GM19043 (cell line): ENCODE results near the gene PTPRN2.
"Not testable (repeated sequence)": the region's sequence is repeated elsewhere in the genome, so short reads cannot be mapped to it uniquely, and the experiment has no call there.

Experiments
- ATAC-seq: cut with Tn5 transposase; IDR thresholded peaks from one replicate; pipeline ENCODE4 v1.9.1; 2021; ENCODE audit warnings: low read depth; ENCODE audit not compliant: unreplicated experiment

Gene PTPRN2

DNA sequence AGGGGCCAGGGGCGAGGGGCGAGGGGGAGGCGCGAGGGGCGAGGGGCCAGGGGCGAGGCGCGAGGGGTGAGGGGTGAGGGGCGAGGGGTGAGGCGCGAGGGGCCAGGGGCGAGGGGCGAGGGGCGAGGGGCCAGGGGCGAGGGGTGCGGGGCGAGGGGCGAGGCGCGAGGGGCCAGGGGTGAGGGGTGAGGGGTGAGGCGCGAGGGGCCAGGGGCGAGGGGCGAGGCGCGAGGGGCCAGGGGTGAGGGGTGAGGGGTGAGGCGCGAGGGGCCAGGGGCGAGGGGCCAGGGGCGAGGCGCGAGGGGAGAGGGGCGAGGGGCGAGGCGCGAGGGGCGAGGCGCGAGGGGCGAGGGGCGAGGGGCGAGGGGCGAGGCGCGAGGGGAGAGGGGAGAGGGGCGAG, 192.3 kb downstream of the PTPRN2 start:
- ATAC-seq, result no peak

DNA sequence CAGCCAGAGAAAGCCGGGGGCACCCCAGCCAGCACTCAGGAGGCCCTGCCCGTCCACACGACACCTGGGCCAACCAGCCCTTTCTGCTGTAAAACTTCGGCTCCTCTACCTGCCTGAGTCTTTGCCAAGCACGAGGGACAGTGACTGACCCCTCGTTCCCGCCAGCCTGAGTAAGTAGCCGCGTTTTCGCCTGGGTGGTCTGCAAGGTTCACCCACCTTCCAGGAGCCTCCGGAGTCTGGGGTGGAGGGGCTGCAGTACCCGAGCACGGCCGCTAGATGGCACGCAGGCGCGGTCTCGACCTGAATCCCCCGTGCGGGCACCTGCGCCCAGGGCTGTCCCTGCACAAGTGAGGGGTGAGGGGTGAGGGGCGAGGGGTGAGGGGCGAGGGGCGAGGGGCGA, 192.7 kb downstream of the PTPRN2 start:
- no peak for ATAC-seq

DNA sequence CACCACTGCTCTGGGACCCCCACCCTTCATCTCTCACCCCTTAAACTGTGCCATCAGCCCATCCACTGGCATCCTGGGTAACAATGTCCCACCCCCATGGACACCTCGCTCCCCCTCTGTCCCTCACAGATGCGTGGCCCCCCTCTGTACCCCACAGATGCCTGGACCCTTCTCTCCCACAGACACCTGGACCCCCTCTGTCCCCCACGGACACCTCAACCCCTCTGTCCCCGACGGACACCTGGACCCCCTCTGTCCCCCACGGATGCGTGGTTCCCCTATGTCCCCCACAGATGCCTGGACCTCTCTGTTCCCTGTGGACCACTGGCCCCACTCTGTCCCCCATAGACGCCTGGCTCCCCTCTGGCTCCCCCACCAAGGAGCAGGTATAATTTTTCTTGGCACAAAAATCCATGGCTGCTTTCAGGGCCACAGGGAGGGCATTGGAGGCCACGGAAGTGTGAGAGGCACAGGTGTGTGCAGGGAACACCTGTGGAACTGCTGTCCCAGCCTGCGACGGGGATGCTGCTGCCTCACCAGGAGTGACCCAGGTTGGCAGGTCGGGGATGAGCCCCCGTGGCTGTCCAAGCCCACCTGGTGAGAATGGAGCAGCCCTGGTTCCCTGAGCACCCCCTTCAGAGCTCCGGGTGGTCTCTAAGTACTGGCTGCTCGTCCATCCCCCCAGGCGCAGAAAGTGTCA, 193.5 kb downstream of the PTPRN2 start:
- ATAC-seq, result no peak

DNA sequence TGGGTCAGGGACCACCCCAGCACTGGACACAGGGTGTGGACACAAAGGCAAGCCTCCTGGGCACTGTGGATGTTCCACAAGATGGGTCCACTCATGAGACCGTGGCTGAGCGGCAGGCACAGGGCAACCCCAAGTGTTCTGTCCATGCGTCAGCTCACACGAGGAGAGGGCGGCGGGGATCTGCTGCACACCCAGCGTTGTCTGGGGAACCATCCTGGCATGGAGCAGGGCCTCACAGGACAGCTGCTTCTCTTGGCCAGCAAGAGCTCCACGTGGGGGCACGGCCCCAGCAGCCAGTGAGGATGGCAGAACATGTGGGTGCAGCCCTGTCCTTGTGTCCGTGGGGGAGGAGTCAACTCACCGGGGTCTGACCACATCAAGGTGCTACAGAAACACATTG, 195.4 kb downstream of the PTPRN2 start:
- ATAC-seq, result no peak

DNA sequence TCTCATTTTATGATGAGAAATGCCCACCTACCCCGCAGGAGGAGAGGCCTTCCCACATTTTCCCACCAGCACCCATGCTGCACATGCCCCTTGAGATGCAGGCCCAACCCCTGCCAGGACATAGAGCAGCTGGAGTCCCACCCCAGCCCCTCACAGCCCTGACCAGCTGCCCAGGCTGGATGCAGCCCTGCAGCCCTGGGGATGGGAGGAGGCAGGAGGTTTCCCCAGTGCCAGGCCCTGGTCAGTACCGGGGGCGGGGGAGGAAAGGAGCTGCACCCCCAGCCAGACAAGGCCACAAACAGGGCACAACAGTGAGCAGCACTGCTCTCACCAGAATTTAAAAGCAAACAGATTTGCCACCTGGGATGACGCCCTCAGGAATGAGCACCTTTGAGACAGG, 196.1 kb downstream of the PTPRN2 start:
- ATAC-seq, result no peak

DNA sequence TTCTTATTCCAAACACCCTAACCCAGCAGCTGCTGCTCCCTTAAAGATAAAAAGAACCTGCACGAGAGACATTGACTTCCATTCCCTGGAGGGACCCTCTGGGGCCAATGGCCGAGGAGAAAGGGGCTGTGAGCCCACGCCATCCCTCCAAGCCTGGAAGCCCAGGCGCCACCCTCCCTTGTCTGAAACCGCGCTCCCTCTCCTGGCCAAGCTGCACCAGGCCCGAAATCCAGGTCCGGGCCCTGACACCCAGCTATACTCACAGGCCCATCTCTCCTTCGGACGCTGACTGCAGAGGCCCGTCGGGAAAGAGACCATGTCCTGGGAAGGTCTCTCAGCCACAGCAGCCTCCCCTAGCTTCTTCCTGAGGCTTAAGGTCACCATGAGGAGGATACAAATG, 196.5 kb downstream of the PTPRN2 start:
- no peak for ATAC-seq

DNA sequence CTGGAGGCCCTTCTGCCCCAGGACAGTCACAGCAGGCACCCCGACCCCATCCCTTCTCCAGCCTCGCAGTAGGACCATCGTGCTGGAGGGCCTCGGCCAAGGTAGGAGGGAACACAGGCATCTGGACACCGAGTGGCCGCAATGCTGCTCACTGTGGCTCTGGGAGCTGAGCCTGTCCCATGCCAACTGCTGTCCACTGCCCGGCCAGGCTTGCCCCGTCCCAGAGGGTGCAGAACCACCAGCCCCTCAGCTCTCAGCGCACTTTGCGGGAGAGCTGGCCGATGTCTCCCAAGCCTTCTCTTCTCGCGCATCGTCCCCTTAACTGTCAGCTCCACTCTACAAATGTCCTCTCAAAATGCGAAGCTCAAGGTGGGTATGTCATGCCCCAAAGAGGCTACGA, 197.2 kb downstream of the PTPRN2 start:
- ATAC-seq, result no peak

DNA sequence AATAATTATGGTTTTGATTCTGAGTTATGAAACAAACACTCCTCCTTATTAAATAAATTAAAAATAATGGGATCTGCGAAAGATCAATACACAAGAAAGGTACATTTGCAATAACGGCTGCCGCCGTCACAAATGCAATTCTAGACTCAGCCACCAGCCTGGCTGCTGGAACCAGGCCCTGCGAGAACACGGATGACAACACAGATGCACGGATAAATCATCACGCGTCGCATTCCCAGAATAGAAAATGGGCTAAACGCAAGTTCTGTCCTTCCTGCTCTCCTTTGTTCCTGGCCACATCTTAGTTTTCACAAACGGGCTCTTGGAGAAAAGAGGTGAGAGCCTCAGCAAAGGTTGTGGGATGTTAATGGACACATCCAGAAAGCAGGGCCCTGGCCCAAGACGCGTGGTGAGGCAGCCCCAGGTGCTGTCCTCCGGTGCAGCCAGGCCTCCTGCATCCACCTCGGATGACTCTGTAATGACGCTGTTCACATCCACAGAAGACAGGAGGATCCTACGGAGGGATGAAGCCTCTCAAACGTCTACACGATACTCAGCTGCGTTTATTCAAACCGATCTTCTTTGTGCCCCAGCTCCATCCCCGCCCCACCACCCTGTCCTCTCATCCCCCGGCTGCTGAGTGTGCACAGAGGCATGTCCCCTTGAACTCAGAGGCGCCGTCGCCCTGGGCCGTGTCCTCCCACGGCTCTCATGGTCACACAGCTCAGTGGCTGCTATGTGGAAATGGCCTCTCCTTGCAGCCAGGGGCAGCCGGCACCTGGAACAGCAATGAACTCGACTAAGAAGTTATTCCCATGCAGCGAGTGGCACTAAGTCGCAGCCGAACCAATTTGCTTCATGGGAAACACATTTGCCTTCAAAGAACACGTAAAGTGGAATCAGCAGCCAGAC, 197.9 kb downstream of the PTPRN2 start:
- no peak for ATAC-seq

DNA sequence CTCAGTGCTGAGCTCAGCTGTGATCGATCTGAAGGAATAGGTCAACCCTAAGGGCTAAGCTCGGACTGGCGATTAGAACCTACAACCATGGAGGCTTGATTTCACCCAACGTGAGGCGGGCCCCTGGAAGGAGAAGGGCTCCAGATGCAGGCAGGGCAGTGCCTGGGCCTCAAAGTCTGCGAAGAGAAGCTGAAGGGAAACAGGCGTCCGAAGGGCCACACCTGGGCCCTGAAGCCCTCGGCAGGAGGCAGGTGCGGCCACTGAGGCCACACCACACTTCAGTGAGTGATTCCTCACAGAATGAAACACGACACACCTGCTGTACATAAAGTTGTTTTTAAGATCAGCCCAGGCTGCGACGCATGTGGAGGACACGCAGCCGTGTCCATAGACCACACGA, 198.7 kb downstream of the PTPRN2 start:
- no peak for ATAC-seq

DNA sequence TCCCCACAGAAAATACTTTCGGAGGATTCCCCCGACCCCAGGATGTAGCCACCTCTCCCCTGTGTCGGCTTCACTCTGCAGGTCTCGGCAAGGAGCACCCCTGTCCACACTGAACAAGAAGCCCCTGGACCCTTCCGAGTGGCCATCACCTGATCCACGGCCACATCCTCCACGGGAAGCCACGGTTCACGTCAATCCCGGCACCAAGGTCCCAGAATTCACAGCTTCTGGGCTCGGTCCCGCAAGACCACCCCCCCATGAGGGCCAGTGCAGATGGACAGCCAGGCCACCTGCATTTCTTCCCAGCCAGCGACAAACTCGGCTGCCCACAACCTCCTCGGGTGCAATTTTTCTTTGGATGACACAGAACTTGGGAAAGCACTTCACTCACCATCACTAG, 199.6 kb downstream of the PTPRN2 start:
- no peak for ATAC-seq

DNA sequence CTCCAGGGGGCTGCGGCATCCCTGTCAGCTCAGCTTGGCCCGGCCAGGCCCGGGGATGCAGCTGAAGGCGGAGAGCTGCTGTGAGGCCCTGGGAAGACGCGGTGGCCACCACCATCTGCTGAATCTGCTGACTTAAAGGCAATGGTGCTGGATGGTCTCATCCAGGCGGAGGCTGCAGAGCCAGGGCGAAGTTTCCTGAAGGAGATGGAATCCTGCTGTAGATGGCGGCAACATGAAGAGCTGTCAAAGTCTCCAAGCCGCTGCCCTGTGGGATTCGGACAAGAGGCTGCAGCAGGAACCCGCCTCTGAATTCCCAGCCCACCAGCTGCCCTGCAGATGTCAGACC, 200.1 kb downstream of the PTPRN2 start:
- ATAC-seq, result no peak

DNA sequence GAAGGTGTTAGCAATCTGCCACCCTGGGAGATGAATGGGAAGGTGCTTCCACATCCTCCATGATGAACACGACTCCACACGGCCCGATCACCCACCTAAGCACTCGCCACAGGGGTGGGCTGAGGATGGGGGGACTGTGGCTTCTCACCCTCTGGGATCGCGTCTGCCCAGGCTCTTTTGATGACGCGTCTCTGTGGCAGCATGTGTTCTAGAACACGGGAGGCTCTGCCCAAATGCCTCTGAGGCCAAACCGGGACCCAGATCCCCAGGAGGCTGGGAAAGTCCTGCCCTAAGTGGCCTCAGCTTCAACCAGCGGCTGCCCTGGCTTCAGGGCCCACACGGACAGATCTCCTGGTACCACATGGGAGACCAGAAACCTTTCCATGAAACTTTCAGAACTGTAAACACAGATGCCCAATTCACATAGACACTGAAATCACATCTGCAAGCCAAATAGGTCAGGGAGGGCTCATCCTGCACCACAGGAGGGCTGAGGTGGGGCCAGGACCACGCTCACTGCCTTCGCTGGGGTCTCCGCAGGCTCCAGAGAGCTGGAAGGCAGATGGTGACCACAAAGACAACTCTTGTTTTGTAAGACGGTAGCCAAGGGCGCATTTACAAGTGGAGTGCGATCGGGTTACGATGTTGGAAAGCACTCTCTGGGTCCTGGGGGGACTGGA, 200.6 kb downstream of the PTPRN2 start:
- no peak for ATAC-seq

DNA sequence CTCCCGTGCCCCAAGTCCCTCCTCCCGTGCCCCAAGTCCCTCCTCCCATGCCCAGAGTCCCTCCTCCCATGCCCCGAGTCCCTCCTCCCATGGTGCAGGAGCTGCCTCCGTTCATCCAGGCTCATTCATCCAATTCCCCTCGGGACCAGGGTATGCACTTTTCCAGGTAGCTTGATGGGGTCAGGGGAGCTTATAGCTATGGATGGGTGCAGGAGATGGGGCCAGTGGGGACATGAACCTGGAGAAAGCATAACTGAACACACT, 201.3 kb downstream of the PTPRN2 start:
- no peak for ATAC-seq

DNA sequence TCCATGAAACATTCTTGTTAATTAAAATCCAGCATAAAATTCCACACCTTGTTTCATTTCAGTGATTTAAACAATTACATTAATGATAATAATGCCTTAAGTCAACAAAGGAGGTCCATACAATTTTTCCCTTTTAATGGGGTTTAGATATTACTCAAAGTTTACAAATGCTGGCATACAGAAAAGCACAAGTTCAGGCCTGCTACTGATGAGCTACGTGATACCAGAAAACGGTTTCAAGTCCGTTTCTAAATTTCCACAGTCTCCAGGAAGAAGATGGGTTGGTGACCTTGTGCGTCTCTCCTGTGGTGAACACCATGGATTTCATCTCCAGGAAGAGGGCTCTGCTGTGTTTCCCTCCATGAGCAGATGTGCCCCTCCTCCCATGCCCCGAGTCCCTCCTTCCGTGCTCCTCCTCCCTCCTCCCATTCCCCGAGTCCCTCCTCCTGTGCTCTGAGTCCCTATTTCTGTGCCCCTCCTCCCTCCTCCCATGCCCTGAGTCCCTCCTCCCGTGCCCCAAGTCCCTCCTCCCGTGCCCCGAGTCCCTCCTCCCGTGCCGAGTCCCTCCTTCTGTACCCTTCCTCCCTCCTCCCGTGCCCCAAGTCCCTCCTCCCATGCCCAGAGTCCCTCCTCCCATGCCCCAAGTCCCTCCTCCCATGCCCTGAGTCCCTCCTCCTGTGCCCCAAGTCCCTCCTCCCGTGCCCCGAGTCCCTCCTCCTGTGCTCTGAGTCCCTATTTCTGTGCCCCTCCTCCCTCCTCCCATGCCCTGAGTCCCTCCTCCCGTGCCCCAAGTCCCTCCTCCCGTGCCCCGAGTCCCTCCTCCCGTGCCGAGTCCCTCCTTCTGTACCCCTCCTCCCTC, 201.9 kb downstream of the PTPRN2 start:
- ATAC-seq, result not testable (repeated sequence)

DNA sequence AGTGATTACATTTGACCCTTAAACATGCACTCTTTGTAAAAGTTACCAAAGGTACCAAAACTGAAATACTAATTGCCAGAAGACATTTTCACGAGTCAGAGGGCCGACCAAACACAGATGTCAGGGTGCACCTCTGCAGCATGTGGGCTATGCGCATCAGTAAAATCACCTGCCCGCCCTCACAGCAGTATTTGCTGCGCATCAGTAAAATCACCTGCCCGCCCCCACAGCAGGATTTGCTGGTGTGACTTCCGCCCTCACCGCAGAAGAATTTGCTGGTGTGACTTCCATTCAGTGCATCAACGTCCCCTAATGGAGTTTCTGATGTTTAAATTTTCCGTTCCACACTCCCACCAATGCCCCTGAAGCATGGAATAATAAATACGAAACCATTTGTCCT, 202.9 kb downstream of the PTPRN2 start:
- no peak for ATAC-seq

DNA sequence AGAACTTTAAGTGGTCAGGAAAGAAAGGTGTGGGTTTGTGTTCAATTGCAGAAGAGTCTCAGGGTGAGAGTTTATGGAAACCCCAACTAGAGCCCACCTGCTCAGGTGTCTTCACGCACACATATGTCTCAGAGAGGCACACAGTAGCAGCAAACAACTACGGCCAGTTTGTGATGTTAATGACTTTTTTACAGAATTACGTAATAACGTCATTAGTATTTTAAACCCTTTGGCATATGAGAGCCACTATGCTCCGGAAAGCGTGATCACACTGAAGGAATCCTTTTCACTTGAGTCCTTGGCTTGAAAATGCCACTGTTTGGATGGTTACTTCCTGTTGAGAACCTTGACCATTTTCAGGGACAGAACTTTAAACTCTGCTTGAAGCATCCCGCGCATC, 204.0 kb downstream of the PTPRN2 start:
- ATAC-seq, result no peak

DNA sequence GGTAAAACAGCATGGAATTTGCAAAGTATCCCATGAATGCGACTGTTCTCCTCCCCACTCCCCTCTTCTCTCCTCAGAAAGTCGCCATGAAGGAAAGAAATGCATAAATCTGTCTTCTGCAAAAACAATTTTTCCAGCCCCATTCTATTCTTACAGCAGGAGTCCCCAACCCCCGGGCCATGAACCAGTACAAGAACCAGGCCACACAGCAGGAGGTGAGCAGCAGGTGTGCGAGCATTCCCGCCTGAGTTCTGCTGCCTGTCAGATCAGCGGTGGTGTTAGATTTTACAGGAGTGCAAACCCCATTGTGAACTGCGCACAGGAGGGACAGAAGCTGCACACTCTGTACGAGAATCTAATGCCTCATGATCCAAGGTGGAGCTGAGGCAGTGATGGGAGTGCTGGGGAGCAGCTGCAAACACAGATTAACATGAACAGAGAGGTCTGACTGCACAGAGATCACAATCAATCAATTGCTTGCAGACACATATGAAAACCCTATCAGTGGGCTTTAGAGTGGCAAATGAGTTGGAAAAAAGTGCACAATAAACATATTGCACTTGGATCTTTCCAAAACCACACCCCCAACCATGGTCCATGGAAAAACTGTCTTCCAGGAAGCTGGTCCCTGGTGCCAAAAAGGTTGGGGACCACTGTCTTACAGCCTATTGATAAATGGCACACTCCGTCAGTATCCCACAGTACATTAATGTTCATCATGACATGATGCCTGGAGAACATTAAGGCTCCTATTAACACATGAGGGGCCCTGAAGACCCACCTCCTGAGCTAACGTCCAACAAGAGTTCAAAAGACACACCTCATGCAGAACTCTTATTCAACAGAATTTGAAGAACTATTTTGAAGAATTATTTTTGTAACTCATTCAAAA, 205.0 kb downstream of the PTPRN2 start:
- ATAC-seq, result no peak

DNA sequence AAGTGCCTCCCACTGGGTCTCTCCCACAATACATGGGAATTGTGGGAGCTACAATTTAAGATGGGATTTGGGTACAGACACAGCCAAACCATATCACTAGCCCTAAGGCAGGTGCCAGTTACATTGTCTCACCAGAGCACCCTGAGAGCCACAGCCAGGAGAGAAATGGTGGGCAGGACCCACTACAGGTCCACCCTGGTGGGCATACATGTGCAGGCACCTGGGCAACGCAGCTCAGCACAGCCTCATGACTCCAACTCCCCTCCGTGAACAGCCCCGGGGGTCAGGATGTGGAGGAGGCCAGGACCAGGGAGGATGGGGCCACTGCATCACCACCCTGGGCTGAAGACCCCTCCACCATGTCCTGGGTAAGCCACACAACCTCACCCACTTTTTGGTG, 205.7 kb downstream of the PTPRN2 start:
- no peak for ATAC-seq

DNA sequence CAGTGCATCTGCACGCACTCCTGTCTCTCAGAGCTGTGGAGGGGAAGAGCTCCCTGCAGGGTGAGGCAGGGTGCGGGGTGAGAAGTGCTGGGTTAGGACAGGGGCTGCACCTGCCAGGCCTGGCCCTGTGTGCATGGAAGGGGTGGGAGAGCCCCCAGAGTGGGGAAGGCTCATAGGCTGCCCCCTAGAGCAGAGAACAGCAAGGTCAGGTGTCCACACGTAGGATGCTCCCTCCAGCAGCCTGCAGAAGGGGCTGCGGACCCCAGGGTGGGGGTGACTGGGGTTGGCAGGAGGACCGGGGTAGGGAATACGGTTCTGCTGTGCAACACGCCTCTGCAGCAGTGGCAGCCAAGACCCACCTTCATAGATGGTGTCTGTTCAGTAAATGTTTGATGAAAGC, 208.6 kb downstream of the PTPRN2 start:
- ATAC-seq, result no peak
